ENCODE data around the gene JMJD7.

JMJD7 gene

DNA sequence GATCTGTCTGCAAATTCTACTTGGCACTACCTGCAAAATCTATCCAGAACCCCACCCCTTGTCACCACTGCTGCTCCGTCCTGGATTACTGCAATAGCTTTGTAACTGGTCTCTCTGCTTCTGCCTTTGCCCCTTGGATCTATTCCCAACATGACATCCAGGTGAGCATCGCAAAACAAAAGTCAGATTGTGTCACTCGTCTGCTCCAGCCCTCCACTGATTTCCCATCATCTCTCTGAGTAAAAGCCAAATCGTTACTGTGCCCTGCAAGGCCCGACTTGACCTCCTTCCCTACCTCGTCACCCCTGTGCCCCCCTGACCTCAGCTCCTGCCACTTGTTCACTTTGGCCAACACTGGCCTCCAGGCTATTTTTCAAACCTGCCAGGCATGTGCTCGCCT, 56.6 kb downstream of the JMJD7 start:
- no peak for DNase-seq (ENCODE audit: low read depth)

DNA sequence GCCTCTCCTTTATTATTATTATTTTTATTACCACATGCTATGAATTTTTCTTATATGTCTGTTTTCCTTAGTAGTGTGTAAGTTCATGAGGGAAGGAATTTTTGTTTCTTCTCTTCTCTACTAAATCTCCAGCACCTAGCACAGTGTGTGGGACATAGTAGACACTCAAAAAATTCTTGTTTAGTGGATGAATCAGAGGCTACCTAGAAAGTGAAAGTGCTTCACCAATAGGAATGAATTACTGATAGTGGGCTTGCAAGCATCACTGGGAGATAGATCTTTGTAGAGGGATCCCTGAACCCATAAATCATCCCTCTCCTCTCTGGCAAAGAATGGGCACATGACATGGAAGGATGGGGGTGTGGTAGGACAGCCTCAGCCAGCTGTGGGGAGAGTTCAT, 57.4 kb downstream of the JMJD7 start:
- no peak for DNase-seq (ENCODE audit: low read depth)

DNA sequence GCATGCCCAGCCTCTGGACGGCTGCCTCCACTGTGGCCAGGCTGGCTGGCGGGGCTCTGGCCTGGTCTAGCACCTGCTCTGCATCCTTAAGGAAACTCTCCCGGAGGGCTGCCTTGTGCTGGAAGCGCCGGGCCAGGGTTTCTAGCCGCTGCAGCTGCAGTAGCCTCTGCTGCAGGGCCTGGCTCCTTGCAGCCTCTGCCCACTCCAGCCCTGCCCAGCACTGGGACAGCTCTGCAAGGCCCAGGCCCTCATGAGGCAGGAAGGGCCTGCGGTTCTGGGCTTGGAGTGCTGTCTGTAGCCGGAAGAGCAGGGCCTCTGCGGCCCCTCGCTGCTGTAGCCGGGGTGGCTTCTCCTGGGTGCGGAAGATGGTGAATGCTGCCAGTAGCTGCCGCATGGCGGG, 57.9 kb downstream of the JMJD7 start:
- DNase-seq (ENCODE audit: low read depth): no peak

DNA sequence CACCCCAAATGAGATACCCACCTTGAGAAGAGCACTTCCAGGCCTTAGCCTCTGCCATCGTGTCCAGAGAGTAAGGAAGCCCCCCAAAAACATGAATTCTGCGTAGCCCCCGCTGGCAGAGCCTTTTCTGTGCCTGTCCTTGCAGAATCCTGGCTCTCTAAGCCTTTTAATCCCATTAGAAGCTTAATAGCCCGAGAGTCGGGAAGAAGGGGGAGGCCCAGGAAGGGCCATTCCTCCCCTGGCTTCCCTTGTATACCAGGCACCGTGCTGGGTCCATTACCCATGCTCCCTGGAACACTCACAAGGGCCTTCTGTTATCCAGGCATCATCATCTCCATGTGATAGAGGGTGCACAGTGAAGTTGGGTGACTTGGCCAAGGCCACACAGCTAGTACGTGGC, 58.8 kb downstream of the JMJD7 start:
- DNase-seq (ENCODE audit: low read depth): no peak

DNA sequence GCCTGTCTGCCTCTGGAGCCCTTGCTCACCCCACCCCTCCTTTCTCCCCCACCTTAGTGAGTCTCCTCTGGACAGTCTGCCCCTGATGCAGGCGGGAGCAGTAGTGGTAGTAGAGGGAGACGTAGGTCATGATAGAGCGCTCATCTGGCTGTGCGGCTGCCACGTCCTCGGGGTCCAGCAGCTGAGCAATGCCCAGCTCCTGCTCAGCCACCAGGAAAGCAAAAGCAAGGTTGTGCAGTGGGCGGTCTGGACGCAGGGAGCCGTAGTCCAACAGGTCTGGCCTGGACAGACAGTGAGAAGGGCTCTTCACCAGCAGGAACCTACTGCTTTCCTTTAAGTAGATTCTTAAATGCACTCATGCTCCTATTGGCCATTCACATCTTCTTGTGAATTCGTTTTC, 59.3 kb downstream of the JMJD7 start:
- no peak for DNase-seq (ENCODE audit: low read depth)
